K562 (cell line): ENCODE results near the gene SCAP. TPM values are rescaled to one million over a fixed set of nuclear protein-coding genes. Genes with fewer than 3 reads are reported as not detected.

Experiments used
- ATF6 ChIP-seq: sonication (generic); formaldehyde crosslinking; IDR thresholded peaks from 2 replicates; pipeline ENCODE4 v1.4.0; 2020; ENCODE audit warnings: mild to moderate bottlenecking, missing genetic modification reagents
- CBX5 ChIP-seq: IDR thresholded peaks from 2 replicates; pipeline ENCODE4 v1.6.1; 2014; ENCODE audit warnings: low read depth, borderline replicate concordance
- DMBX1 ChIP-seq: fragments of 250-450 bp; sonication (Bioruptor Pico); IDR thresholded peaks from 2 replicates; pipeline ENCODE4 v1.8.0; 2022; ENCODE audit warnings: inconsistent platforms, mild to moderate bottlenecking, moderate library complexity, borderline replicate concordance
- FOS ChIP-seq: IDR thresholded peaks from 3 replicates; pipeline ENCODE4 v1.6.1; 2011; ENCODE audit not compliant: insufficient read length; ENCODE audit errors: extremely low read depth
- HDAC1 ChIP-seq, 2 experiments: fragments of 450-650 bp; IDR thresholded peaks; 2 replicates each; pipeline ENCODE4 v1.6.1; 2016 to 2017; ENCODE audit warnings: inconsistent platforms in 1 of 2, mild to moderate bottlenecking in 1 of 2, moderate library complexity in 1 of 2
- RAD21 ChIP-seq, 2 experiments: fragments of 250-450 bp in 1 of 2; fragments of 450-650 bp in 1 of 2; sonication (Bioruptor Pico) in 1 of 2; formaldehyde crosslinking in 1 of 2; IDR thresholded peaks in 1 of 2; conservative IDR thresholded peaks in 1 of 2; 2 replicates each; pipeline versions ENCODE4 v1.4.0 to v1.8.0; 2020 to 2022; ENCODE audit warnings: mild to moderate bottlenecking in 2 of 2, moderate library complexity in 1 of 2
- REST ChIP-seq, 2 experiments: fragments of 450-650 bp; formaldehyde crosslinking in 1 of 2; IDR thresholded peaks; 2 replicates each; pipeline versions ENCODE4 v1.4.0 to v1.6.1; 2014 to 2020; ENCODE audit warnings: mild to moderate bottlenecking in 2 of 2, borderline replicate concordance in 1 of 2, low read depth in 1 of 2
- SIN3B ChIP-seq: fragments of 450-650 bp; IDR thresholded peaks from 2 replicates; pipeline ENCODE4 v1.6.1; 2017; ENCODE audit warnings: low read depth, mild to moderate bottlenecking, moderate library complexity
- SREBF2 ChIP-seq: sonication (generic); formaldehyde crosslinking; IDR thresholded peaks from 2 replicates; pipeline ENCODE4 v1.4.0; 2020; ENCODE audit warnings: mild to moderate bottlenecking, missing genetic modification reagents
- USF1 ChIP-seq: sonication (generic); formaldehyde crosslinking; IDR thresholded peaks from 2 replicates; pipeline ENCODE4 v1.9.0; 2022; ENCODE audit warnings: mild to moderate bottlenecking, missing genetic modification reagents
- VEZF1 ChIP-seq: fragments of 200-800 bp; sonication (Bioruptor generic); IDR thresholded peaks from 2 replicates; pipeline ENCODE4 v1.6.1; 2017; ENCODE audit warnings: missing genetic modification characterization, missing compliant biosample characterization
- ZNF143 ChIP-seq: sonication (generic); formaldehyde crosslinking; IDR thresholded peaks from 2 replicates; pipeline ENCODE4 v1.9.0; 2022; ENCODE audit warnings: mild to moderate bottlenecking, missing genetic modification reagents
- polyA plus RNA-seq, 8 experiments: library from polyadenylated mRNA; depleted of rRNA in 4 of 8; stranded (reverse) in 5 of 8; unstranded in 3 of 8; fragments of >200 nt; fragmentation: Nextera tagmentation in 2 of 8; fragmentation: Illumina TruSeq in 1 of 8; extraction: Ambion mirVana in 2 of 8; extraction: Trizol in 1 of 8; gene quantifications; 2 replicates each; pipeline versions ENCODE4 v1.2.1 to v1.2.3, GENCODE V29; 2011 to 2014; ENCODE audit warnings: inconsistent platforms in 1 of 8, missing spikeins in 1 of 8
- total RNA-seq, 7 experiments: library from RNA; depleted of rRNA in 6 of 7; stranded (reverse); fragments of >200 nt in 6 of 7; fragmentation: Illumina TruSeq in 2 of 7; extraction: Trizol in 2 of 7; gene quantifications; 2 replicates each; pipeline versions ENCODE4 v1.2.1 to v1.2.3, GENCODE V29; 2011 to 2021; ENCODE audit warnings: low replicate concordance in 1 of 7

Gene SCAP
- total and polyA plus RNA-seq, 9 of the 15 experiments (the other 6 are each of a cell fraction or from before 2014, with no cell fraction given): 2.6 to 104 (median 37.8) TPM

- peak; percentile 60; the same call in 1 of the 2 replicates for TF ChIP-seq REST (IDR thresholded peaks at IDR 0.05; ENCODE audit: borderline replicate concordance)
- peak; percentile 74; the same call in 1 of the 2 replicates for TF ChIP-seq REST (CRISPR knock-in tag; IDR thresholded peaks at IDR 0.05; ENCODE audit: low read depth)
- TF ChIP-seq SREBF2 (CRISPR knock-in tag): no peak
- peak; percentile 92 for TF ChIP-seq USF1 (CRISPR knock-in tag)
- TF ChIP-seq ZNF143 (CRISPR knock-in tag): peak; percentile 77
- TF ChIP-seq SIN3B: peak; percentile 27; the same call in 1 of the 2 replicates
- TF ChIP-seq RAD21 (CRISPR knock-in tag; conservative IDR thresholded peaks at IDR 0.05 in 1 of 2, IDR thresholded peaks at IDR 0.05 in 1 of 2): no peak
- TF ChIP-seq VEZF1 (CRISPR knock-in tag): peak; percentile 98
- no peak; the same call in 1 of the 2 replicates for TF ChIP-seq ATF6 (CRISPR knock-in tag)
- TF ChIP-seq DMBX1 (CRISPR knock-in tag): peak; percentile 63; the same call in 1 of the 2 replicates
- peak in 1 of 2 experiments; percentile 97; a peak in 2 of 4 replicates for TF ChIP-seq HDAC1 (IDR thresholded peaks at IDR 0.05)
- no peak for TF ChIP-seq FOS
- no peak for TF ChIP-seq CBX5
Measured at GRCh38 chr3:47380601-47381316, 95.0 kb downstream of the SCAP start, which contains the start of gene PTPN23 (continued).
